CD4-positive, alpha-beta T cell treated with Interleukin-6 for 4 hours (primary cell): ENCODE measurements around the gene EVC2.
"Not testable (repeated sequence)": the region's sequence is repeated elsewhere in the genome, so short reads cannot be mapped to it uniquely, and the experiment has no call there.

Source experiments
- DNase-seq: peaks from one replicate; pipeline ENCODE4 v3.0.0-alpha.2; 2020; ENCODE audit warnings: mixed read lengths

Gene EVC2

DNA sequence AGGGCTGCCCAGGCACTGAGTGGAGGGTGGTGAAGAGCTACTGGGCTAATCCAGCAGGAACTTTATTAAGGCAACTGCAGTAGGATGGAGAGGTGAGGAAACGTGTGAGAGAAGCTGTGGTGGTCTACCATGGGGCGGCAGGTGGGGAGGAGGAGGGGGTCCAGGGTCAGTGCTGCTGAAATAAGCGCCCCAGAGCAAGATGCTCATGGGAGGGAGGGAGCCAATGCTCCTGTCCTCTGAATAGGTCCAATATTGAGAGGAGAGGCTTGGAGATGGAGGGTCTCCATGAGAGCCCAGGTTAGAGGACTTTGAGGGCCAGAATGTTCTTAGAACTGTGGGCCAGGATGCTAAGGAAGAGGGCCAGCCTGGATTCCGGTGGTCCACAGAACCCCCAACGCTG is 37.9 kb upstream of the EVC2 start:
- no peak for DNase-seq

GRCh38 chr4:5742968-5743367 is 34.6 kb upstream of the EVC2 start:
- DNase-seq, result no peak

- DNase-seq, result no peak
These were observed 34.0 kb upstream of the EVC2 start for GRCh38 chr4:5742388-5742787.

GRCh38 chr4:5738061-5738460 is 29.7 kb upstream of the EVC2 start:
- no peak for DNase-seq

- DNase-seq, result no peak
These were observed 27.1 kb upstream of the EVC2 start for GRCh38 chr4:5735463-5735862.

DNA sequence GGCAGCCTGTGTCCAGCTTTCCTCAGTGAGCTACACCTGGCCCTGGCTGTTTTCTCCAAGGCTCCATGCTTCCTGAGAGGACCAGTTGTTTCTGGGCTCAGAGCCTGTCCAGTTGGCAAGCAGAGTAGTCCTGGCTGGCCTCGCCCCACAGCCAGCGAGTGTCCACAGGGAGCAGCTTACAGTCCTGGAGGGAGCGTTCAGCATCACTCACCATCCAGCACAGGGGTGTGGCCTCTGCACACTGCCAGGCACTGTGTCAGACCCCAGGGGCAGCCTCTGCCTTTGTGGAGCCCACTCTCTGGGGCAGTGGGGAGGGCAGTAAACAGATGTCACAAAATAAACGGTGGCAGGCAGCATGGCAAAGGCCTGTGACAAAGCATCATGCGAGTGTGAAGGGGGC is 26.5 kb upstream of the EVC2 start:
- DNase-seq, result no peak

DNA sequence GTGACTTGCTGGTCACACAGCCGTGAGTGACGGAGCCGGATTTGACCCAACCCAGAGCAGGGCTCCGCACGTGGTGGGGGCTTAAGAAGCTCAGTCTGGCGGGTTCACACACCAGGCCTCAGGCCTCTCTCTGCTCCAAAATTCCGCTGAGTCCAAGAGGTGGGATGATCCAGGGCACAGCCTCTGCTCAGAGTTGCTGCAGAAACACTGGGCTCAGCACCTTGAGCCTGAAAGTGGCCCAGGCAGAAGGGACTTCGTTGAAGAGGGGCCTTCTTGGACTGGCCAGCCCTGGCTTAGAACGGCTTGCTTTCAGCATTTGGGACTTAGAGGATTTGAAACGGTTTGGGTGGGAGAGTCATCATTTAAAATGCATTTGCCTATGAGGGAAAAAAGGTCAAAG is 23.8 kb upstream of the EVC2 start:
- no peak for DNase-seq

- DNase-seq, result no peak
These were observed 22.9 kb upstream of the EVC2 start for GRCh38 chr4:5730993-5731990.

DNA sequence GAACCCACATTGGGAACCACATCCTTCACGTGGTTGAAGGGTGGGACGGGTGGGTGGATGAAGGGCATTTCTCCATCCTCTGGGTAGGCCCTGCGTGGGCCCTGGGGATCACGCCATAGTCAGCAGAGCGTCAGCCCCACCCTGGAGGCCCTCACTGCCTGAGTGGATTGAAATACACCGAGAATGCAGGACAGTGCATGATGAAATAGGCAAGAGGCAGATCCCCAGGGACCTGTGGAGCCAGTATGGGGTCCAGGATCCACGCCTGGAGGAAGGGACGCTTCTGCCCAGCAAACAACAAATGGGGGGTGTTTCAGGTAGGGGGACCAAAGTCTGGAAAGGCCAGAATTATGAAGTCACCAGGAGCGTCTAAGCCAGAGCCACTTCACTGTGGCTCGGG is 22.1 kb upstream of the EVC2 start:
- no peak for DNase-seq

GRCh38 chr4:5728412-5728811 is 20.1 kb upstream of the EVC2 start:
- DNase-seq, result not testable (repeated sequence)

- DNase-seq, result no peak
These were observed 16.0 kb upstream of the EVC2 start for GRCh38 chr4:5724377-5724776.

GRCh38 chr4:5722328-5722727 is 14.0 kb upstream of the EVC2 start:
- no peak for DNase-seq

DNA sequence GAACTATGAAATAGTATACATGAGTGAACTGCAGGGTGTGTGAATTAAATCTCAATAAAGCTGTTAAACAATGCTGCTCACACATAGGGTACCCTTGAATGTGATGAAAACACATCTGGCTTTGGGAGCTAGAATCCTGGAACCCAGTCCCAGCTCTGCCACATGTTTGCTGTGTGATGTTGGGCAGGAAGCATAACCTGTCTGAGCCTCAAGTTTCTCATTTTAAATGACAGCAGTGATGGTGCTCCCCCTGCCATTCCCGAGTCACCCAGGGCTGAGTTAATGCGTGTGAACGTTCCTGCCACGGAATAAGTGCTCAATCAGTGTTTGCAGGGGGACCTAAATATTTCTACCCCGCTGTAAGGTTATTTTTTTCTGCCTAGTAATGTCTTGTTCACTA is 13.6 kb upstream of the EVC2 start:
- DNase-seq, result no peak

- no peak for DNase-seq
These were observed 12.6 kb upstream of the EVC2 start for GRCh38 chr4:5720980-5721379.

- DNase-seq, result no peak
These were observed 11.9 kb upstream of the EVC2 start for GRCh38 chr4:5720157-5720850.

DNA sequence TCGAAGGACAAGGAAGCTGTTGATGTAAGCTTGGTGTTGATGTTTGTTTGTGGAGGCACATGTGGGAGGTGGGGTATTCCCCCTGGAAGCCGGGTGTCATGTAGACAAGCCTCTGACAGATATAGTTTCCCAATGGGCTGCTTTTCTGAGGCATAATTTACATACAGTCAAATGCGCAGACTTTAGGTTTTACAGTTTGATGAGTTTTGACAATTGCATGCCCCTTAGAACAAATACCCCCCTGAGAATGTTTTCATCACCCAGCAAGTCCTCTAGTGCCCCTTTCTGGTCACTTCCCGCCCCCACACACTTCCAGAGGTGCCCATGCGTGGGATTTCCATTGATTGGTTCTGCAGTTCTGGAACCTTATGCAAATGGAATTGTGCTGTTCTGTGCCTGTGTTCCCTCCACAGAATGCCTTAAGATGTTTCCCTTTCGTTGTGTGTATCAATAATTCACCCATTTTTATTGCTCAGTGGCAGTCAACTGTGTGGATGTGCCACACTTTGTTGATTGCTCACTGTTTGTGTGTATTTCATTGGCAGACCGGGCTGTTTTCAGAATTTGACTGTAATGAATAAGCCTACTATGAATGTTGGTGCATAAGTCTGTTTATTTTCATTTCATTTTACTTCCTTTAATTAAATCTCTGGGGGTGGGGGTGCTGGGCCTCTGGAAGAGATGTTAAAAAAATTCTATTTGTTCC is 11.1 kb upstream of the EVC2 start:
- DNase-seq, result no peak

GRCh38 chr4:5718411-5718810 is 10.1 kb upstream of the EVC2 start:
- DNase-seq, result no peak

GRCh38 chr4:5717449-5718158 is 9.2 kb upstream of the EVC2 start:
- no peak for DNase-seq

DNA sequence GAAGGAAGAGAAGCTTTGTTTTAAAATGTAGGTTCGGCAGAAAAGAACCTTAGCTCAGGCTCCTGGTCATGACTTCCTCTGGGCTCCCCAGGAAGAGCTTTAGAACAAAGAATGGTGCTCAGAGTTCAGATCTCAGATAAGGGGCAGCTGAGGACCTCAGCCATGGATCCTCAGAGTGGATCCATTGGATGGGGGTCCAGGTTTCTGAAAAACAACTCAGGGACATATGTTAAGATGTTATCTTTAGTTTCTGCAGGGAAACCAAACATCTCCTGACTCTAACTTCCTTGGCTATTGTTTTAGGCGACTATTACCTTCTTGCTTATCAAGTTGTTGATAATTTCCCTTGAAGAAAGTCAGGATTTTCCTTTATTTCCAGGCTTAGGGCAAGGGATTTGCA is 8.0 kb upstream of the EVC2 start:
- no peak for DNase-seq

DNA sequence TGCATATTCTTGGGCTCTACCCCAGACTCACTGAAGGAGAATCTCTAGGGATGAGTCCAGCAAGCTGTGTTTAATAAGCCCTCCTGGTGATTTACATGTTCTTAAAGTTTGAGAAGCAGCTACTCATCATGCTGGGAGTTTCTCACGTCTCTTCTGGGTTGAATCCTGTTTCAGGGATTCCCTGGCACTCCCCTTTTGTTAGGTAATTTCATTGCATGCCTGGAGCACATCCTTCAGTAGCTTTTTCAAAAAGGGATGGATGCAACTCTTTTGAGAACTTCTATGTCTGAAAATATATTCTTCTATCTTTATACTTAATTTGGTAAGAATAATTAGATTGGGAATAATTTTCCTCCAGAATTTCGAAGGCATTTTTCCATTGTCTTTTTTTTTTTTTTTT is 7.0 kb upstream of the EVC2 start:
- DNase-seq, result no peak

GRCh38 chr4:5713861-5714260 is 5.5 kb upstream of the EVC2 start:
- DNase-seq, result no peak

DNA sequence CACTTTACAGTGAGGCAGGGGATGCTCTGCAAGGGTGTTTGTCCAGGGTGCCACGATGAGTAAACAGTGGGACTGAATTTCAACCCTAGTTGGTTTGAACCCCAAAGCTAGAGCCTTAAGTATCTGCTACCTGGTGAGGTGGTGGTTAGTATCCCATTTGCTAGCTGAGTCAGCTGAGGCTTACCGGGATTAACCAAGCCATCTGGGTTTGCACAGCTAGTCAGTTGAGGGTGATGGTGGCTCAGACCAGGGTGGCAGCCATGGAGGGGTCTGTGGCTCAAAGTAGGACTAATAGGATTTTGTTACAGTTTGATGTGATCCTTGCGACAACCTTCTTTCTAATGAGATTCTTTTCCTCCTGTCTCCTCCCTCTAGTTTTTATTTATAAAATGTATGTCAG is 4.6 kb upstream of the EVC2 start:
- DNase-seq, result no peak

DNA sequence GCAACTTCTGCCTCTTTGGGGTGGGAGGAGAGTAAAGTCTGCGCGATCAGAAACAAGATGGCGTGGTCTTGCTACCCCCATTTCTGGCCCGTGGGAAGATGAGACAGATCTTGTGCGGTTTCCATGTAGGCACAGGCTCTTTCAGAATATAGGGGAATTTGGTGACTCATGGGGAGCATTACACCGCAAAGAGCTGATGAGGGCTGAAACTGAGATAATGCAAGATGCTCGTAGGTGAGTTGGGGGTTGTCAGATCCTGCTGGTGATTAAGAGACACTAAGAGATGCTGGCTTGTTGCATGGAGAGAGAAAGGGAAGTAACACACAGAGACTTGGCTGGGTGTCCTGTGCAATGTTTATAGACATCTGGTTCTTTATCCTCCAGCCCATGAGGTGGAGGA is 4.2 kb upstream of the EVC2 start:
- no peak for DNase-seq
